ENCODE measurements around the gene UAP1. TPM values are rescaled to one million over a fixed set of nuclear protein-coding genes. Genes with fewer than 3 reads are reported as not detected.
"Not testable (repeated sequence)": the region's sequence is repeated elsewhere in the genome, so short reads cannot be mapped to it uniquely, and the experiment has no call there.

Gene UAP1
- total RNA-seq, 1 experiment from 2014 or later: 479 TPM

GRCh38 chr1:162580308-162580707 lies 18.8 kb downstream of the UAP1 start:
- intact Hi-C loops (cut with micrococcal nuclease): no loop called here
- POLR2A ChIA-PET: no interaction called here
- H3K9me3 Mint-ChIP-seq (ENCODE audit: unreplicated experiment): no peaks in the 10 kb centered on the region
- H3K27me3 Mint-ChIP-seq (ENCODE audit: insufficient read depth, unreplicated experiment): no peaks in the 10 kb centered on the region
- peaks cover 98% of the 10 kb centered on the region for H3K36me3 Mint-ChIP-seq (ENCODE audit: insufficient read depth, unreplicated experiment)
- no peak overlapping the region for H3K27ac Mint-ChIP-seq (ENCODE audit: low read depth, unreplicated experiment)
- no peak for DNase-seq (ENCODE audit: unreplicated experiment)
- H3K4me1 Mint-ChIP-seq (ENCODE audit: insufficient read depth, unreplicated experiment): peaks cover 17% of the 10 kb centered on the region
- no peak for TF ChIP-seq CTCF (IDR thresholded peaks at IDR 0.05; ENCODE audit: unreplicated experiment)
- no TSS peak for BruUV-seq (replicated peaks)
- no peak overlapping the region for H3K4me3 Mint-ChIP-seq (ENCODE audit: unreplicated experiment)
- CTCF ChIA-PET: interaction anchor here (0.6 kb wide), 1 partner anchor 13 kb away, joined by 3 read pairs; no protein-coding TSS in a partner anchor

- ChIA-PET CTCF (interaction anchor here (0.6 to 1.2 kb wide), 3 partner anchors 14 to 116 kb away, joined by 3 to 4 read pairs (median 3); no protein-coding TSS in a partner anchor), POLR2A (interaction anchor here (0.9 to 1.7 kb wide), 2 partner anchors 13 to 17 kb away, joined by 3 to 6 read pairs; no protein-coding TSS in a partner anchor)
- H3K9me3 Mint-ChIP-seq (ENCODE audit: unreplicated experiment); H3K27ac Mint-ChIP-seq (ENCODE audit: low read depth, unreplicated experiment); BruUV-seq (replicated peaks); H3K27me3 Mint-ChIP-seq (ENCODE audit: insufficient read depth, unreplicated experiment); intact Hi-C loops (cut with micrococcal nuclease); DNase-seq (ENCODE audit: unreplicated experiment); H3K4me1 Mint-ChIP-seq (ENCODE audit: insufficient read depth, unreplicated experiment); H3K4me3 Mint-ChIP-seq (ENCODE audit: unreplicated experiment): not testable (repeated sequence)
- peaks cover 99% of the 10 kb centered on the region for H3K36me3 Mint-ChIP-seq (ENCODE audit: insufficient read depth, unreplicated experiment)
Observed at GRCh38 chr1:162582901-162583300, 21.4 kb downstream of the UAP1 start.

- peaks cover 99% of the 10 kb centered on the region for H3K36me3 Mint-ChIP-seq (ENCODE audit: insufficient read depth, unreplicated experiment)
- DNase-seq (ENCODE audit: unreplicated experiment); intact Hi-C loops (cut with micrococcal nuclease); H3K9me3 Mint-ChIP-seq (ENCODE audit: unreplicated experiment); H3K27me3 Mint-ChIP-seq (ENCODE audit: insufficient read depth, unreplicated experiment); BruUV-seq (replicated peaks); H3K27ac Mint-ChIP-seq (ENCODE audit: low read depth, unreplicated experiment); H3K4me1 Mint-ChIP-seq (ENCODE audit: insufficient read depth, unreplicated experiment); H3K4me3 Mint-ChIP-seq (ENCODE audit: unreplicated experiment): not testable (repeated sequence)
- CTCF ChIA-PET: interaction anchor here (0.6 to 1.2 kb wide), 4 partner anchors 27 to 528 kb away, joined by 3 to 7 read pairs (median 4); no protein-coding TSS in a partner anchor
- POLR2A ChIA-PET: interaction anchor here (0.6 to 0.8 kb wide), 3 partner anchors 23 to 581 kb away, joined by 3 to 4 read pairs (median 3); no protein-coding TSS in a partner anchor
Observed at GRCh38 chr1:162585101-162585500, 23.6 kb downstream of the UAP1 start.

GRCh38 chr1:162587347-162587746 lies 25.8 kb downstream of the UAP1 start:
- ChIA-PET CTCF (interaction anchor here (0.6 to 1.9 kb wide), 5 partner anchors 9 to 76 kb away, joined by 3 to 7 read pairs (median 4); no protein-coding TSS in a partner anchor), POLR2A (interaction anchor here (0.7 to 1.3 kb wide), 3 partner anchors 9 to 27 kb away, joined by 3 read pairs; no protein-coding TSS in a partner anchor)
- Mint-ChIP-seq H3K27me3 (ENCODE audit: insufficient read depth, unreplicated experiment) (no peaks in the 10 kb centered on the region), H3K4me1 (ENCODE audit: insufficient read depth, unreplicated experiment) (no peaks in the 10 kb centered on the region), H3K4me3 (ENCODE audit: unreplicated experiment) (no peak overlapping the region), H3K27ac (ENCODE audit: low read depth, unreplicated experiment) (no peak overlapping the region), H3K36me3 (ENCODE audit: insufficient read depth, unreplicated experiment) (peaks cover 99% of the 10 kb centered on the region), H3K9me3 (ENCODE audit: unreplicated experiment) (no peaks in the 10 kb centered on the region)
- no peak for DNase-seq (ENCODE audit: unreplicated experiment)
- BruUV-seq (replicated peaks): no TSS peak
- intact Hi-C loops (cut with micrococcal nuclease): no loop called here
- TF ChIP-seq CTCF (IDR thresholded peaks at IDR 0.05; ENCODE audit: unreplicated experiment): no peak

GRCh38 chr1:162587761-162588260 lies 26.3 kb downstream of the UAP1 start:
- CTCF ChIA-PET: interaction anchor here (0.6 to 1.9 kb wide), 10 partner anchors 9 to 212 kb away, joined by 3 to 7 read pairs (median 3); no protein-coding TSS in a partner anchor
- no peaks in the 10 kb centered on the region for H3K9me3 Mint-ChIP-seq (ENCODE audit: unreplicated experiment)
- H3K4me3 Mint-ChIP-seq (ENCODE audit: unreplicated experiment): no peak overlapping the region
- no peaks in the 10 kb centered on the region for H3K27me3 Mint-ChIP-seq (ENCODE audit: insufficient read depth, unreplicated experiment)
- peaks cover 99% of the 10 kb centered on the region for H3K36me3 Mint-ChIP-seq (ENCODE audit: insufficient read depth, unreplicated experiment)
- intact Hi-C loops (cut with micrococcal nuclease): no loop called here
- TF ChIP-seq CTCF (IDR thresholded peaks at IDR 0.05; ENCODE audit: unreplicated experiment): no peak
- H3K27ac Mint-ChIP-seq (ENCODE audit: low read depth, unreplicated experiment): no peak overlapping the region
- DNase-seq (ENCODE audit: unreplicated experiment): no peak
- POLR2A ChIA-PET: interaction anchor here (0.7 to 1.3 kb wide), 3 partner anchors 10 to 27 kb away, joined by 3 read pairs; no protein-coding TSS in a partner anchor
- no peaks in the 10 kb centered on the region for H3K4me1 Mint-ChIP-seq (ENCODE audit: insufficient read depth, unreplicated experiment)
- BruUV-seq (replicated peaks): TSS peak; percentile 2
